ENCODE data around the gene CDH8.

GRCh38 chr16:62036802-62037135 is 531 bp upstream of the CDH8 start:
- no peak for TF ChIP-seq EZH2phosphoT487 (IDR thresholded peaks at IDR 0.05)
- no peak for TF ChIP-seq CTCF (IDR thresholded peaks at IDR 0.05)
- no peak for TF ChIP-seq EZH2 (IDR thresholded peaks at IDR 0.05)

Data from neural progenitor cell (in vitro differentiated cells).